Naive thymus-derived CD4-positive, alpha-beta T cell (primary cell): Measurements from ENCODE around the gene IFNLR1. TPM values are rescaled to one million over a fixed set of nuclear protein-coding genes. Genes with fewer than 3 reads are reported as not detected.

Experiments
- ATAC-seq: fragments of 150-1000 bp; cut with Tn5 transposase; 2 replicates; pipeline ENCODE4 v1.10.0; 2021; ENCODE audit warnings: mild to moderate bottlenecking, moderate library complexity
- CTCF ChIA-PET: fragments of 350-600 bp; sonication (Branson Sonifier 250); formaldehyde crosslinking; loops from one replicate; lab custom pipeline; 2021; ENCODE audit warnings: antibody characterized with exemption; lab: Charles Lee
- POLR2A ChIA-PET: fragments of 350-600 bp; sonication (Branson Sonifier 250); formaldehyde crosslinking; loops from one replicate; lab custom pipeline; 2021; ENCODE audit warnings: antibody characterized with exemption, inconsistent platforms; lab: Charles Lee
- DNase-seq, 9 donors: peaks; one replicate each; pipeline versions ENCODE4 v3.0.0 to v3.0.0-alpha.2; 2020 to 2022; ENCODE audit warnings: mixed read lengths in 1 of 9
- H3K27ac ChIP-seq: one replicate; pipeline ENCODE4 v1.7.0; 2013; ENCODE audit warnings: mild to moderate bottlenecking, low read depth, low read length, moderate library complexity
- H3K27me3 ChIP-seq, 2 donors: one replicate each; pipeline ENCODE4 v1.7.0; 2013; ENCODE audit warnings: low read length in 2 of 2, mild to moderate bottlenecking in 2 of 2, moderate library complexity in 2 of 2; ENCODE audit not compliant: control insufficient read depth in 2 of 2, insufficient read depth in 2 of 2
- H3K36me3 ChIP-seq, 3 experiments: 1 replicate in 2 of 3; 2 replicates in 1 of 3; pipeline ENCODE4 v1.7.0; 2013; ENCODE audit warnings: low read length in 3 of 3, mild to moderate bottlenecking in 3 of 3, moderate library complexity in 1 of 3; ENCODE audit not compliant: insufficient read depth in 3 of 3, control insufficient read depth in 2 of 3
- H3K4me1 ChIP-seq, 2 donors: one replicate each; pipeline ENCODE4 v1.7.0; 2013; ENCODE audit warnings: low read length in 2 of 2, mild to moderate bottlenecking in 2 of 2, moderate library complexity in 1 of 2; ENCODE audit not compliant: control insufficient read depth in 2 of 2, insufficient read depth in 2 of 2
- H3K4me3 ChIP-seq: 2 replicates; pipeline ENCODE4 v1.7.0; 2013; ENCODE audit warnings: mild to moderate bottlenecking, low read length
- H3K9me3 ChIP-seq, 3 experiments: 1 replicate in 2 of 3; 2 replicates in 1 of 3; pipeline ENCODE4 v1.7.0; 2013; ENCODE audit warnings: low read length in 3 of 3; ENCODE audit not compliant: control insufficient read depth in 2 of 3
- H3K27ac Mint-ChIP-seq, 9 donors: one replicate each; pipeline ENCODE4 v1.8.0; 2020 to 2022; ENCODE audit warnings: mixed read lengths in 9 of 9, mild to moderate bottlenecking in 8 of 9, moderate library complexity in 5 of 9, inconsistent platforms in 2 of 9
- H3K27me3 Mint-ChIP-seq, 5 donors: one replicate each; pipeline ENCODE4 v1.8.0; 2021 to 2022; ENCODE audit warnings: mixed read lengths in 5 of 5, mild to moderate bottlenecking in 1 of 5
- H3K36me3 Mint-ChIP-seq, 5 donors: one replicate each; pipeline ENCODE4 v1.8.0; 2020 to 2022; ENCODE audit warnings: mixed read lengths in 5 of 5, mild to moderate bottlenecking in 3 of 5, inconsistent platforms in 1 of 5
- H3K4me1 Mint-ChIP-seq, 7 donors: one replicate each; pipeline ENCODE4 v1.8.0; 2020 to 2022; ENCODE audit warnings: mixed read lengths in 7 of 7, mild to moderate bottlenecking in 3 of 7, inconsistent platforms in 1 of 7
- H3K4me3 Mint-ChIP-seq, 10 donors: one replicate each; pipeline ENCODE4 v1.8.0; 2020 to 2022; ENCODE audit warnings: mild to moderate bottlenecking in 10 of 10, mixed read lengths in 10 of 10, moderate library complexity in 6 of 10, inconsistent platforms in 2 of 10
- H3K9me3 Mint-ChIP-seq, 11 donors: one replicate each; pipeline ENCODE4 v1.8.0; 2020 to 2022; ENCODE audit warnings: mixed read lengths in 11 of 11, mild to moderate bottlenecking in 4 of 11, inconsistent platforms in 1 of 11, moderate library complexity in 1 of 11
- intact Hi-C, 2 donors: fragments of 100-400 bp; cut with micrococcal nuclease; formaldehyde crosslinking; loops; one replicate each; pipeline ENCODE4 v1.15.1; 2023
- polyA plus RNA-seq, 2 donors: library from polyadenylated mRNA; unstranded; fragments of 300-500 nt; fragmentation: Illumina TruSeq; gene quantifications; one replicate each; pipeline ENCODE4 v1.2.3, GENCODE V29; 2021
- total RNA-seq, 6 experiments: library from RNA in 5 of 6; stranded (reverse) in 5 of 6; gene quantifications; 1 replicate in 5 of 6; 2 replicates in 1 of 6; pipeline ENCODE4 v1.2.3 and lab custom pipeline; 2021 to 2026

Gene IFNLR1
- total and polyA plus RNA-seq, 7 experiments from 2014 or later, result 0.08 to 3.9 (median 1.5) TPM

GRCh38 chr1:24226749-24227148 lies 39.7 kb upstream of the IFNLR1 start:
- H3K4me1 ChIP-seq, result no peaks in the 10 kb centered on the region
- Mint-ChIP-seq H3K9me3 (no peaks in the 10 kb centered on the region), H3K27ac (no peak overlapping the region), H3K36me3 (no peaks in the 10 kb centered on the region), H3K4me3 (no peak overlapping the region), H3K4me1 (peaks cover 0 to 2% (median 0%) of the 10 kb centered on the region in 7 donors), H3K27me3 (peaks cover 0 to 23% (median 0%) of the 10 kb centered on the region in 5 donors)
- DNase-seq, result no peak
- H3K27ac ChIP-seq, result no peak overlapping the region
- H3K4me3 ChIP-seq, result no peak overlapping the region
- intact Hi-C loops, result no loop called here
- H3K9me3 ChIP-seq, result no peaks in the 10 kb centered on the region
- no peaks in the 10 kb centered on the region for H3K27me3 ChIP-seq
- POLR2A ChIA-PET, result interaction anchor here (0.6 kb wide), 2 partner anchors 95 to 587 kb away, joined by 3 to 10 read pairs; no protein-coding TSS in a partner anchor
- CTCF ChIA-PET, result no interaction called here
- ATAC-seq, result no peak
- H3K36me3 ChIP-seq, result no peaks in the 10 kb centered on the region

DNA sequence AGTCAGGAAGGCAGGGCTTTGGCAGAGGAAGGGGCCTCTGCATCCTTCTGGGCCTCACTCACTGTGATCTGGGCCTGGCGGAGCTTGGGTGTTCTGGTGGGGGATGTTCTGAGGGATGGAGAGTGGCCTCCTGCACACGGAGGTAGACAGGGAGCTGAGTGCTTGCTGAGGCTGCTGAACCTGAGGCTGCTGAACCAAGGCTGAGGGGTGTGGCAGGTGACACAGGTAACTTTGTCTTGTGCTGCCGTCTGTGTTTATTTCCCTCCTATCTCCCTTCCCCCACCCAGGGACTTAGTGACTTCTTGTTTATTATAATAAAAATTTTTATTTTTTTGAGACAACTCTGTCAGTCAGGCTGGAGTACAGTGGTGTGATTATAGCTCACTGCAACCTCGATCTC lies 37.7 kb upstream of the IFNLR1 start:
- no peaks in the 10 kb centered on the region for H3K36me3 ChIP-seq
- ATAC-seq (no peak), DNase-seq (no peak)
- intact Hi-C loops, result no loop called here
- Mint-ChIP-seq H3K9me3 (no peaks in the 10 kb centered on the region), H3K4me1 (peaks cover 0 to 2% (median 0%) of the 10 kb centered on the region in 7 donors), H3K4me3 (no peak overlapping the region), H3K27ac (no peak overlapping the region), H3K36me3 (peaks cover 0 to 4% (median 0%) of the 10 kb centered on the region in 5 donors), H3K27me3 (peaks cover 5 to 23% (median 6%) of the 10 kb centered on the region in 5 donors)
- H3K27ac ChIP-seq, result no peak overlapping the region
- H3K9me3 ChIP-seq, result no peaks in the 10 kb centered on the region
- H3K4me1 ChIP-seq, result no peaks in the 10 kb centered on the region
- no peaks in the 10 kb centered on the region for H3K27me3 ChIP-seq
- POLR2A ChIA-PET, result no interaction called here
- H3K4me3 ChIP-seq, result no peak overlapping the region
- CTCF ChIA-PET, result interaction anchor here (1.0 kb wide), 1 partner anchor 253 kb away, joined by 3 read pairs; no protein-coding TSS in a partner anchor

GRCh38 chr1:24224086-24224485 lies 37.0 kb upstream of the IFNLR1 start:
- Histone ChIP-seq H3K4me3 (no peak overlapping the region), H3K27ac (no peak overlapping the region), H3K4me1 (no peaks in the 10 kb centered on the region), H3K36me3 (no peaks in the 10 kb centered on the region), H3K27me3 (no peaks in the 10 kb centered on the region), H3K9me3 (no peaks in the 10 kb centered on the region)
- H3K4me1 Mint-ChIP-seq, result peaks cover 0 to 3% (median 0%) of the 10 kb centered on the region in 7 donors
- POLR2A ChIA-PET, result no interaction called here
- ATAC-seq (no peak), DNase-seq (no peak)
- H3K27ac Mint-ChIP-seq, result no peak overlapping the region
- H3K4me3 Mint-ChIP-seq, result no peak overlapping the region
- intact Hi-C loops, result no loop called here
- CTCF ChIA-PET, result interaction anchor here (1.0 kb wide), 1 partner anchor 254 kb away, joined by 3 read pairs; no protein-coding TSS in a partner anchor
- peaks cover 0 to 4% (median 0%) of the 10 kb centered on the region in 5 donors for H3K36me3 Mint-ChIP-seq
- H3K27me3 Mint-ChIP-seq, result peaks cover 5 to 28% (median 13%) of the 10 kb centered on the region in 5 donors
- H3K9me3 Mint-ChIP-seq, result no peaks in the 10 kb centered on the region

GRCh38 chr1:24222793-24223192 lies 35.7 kb upstream of the IFNLR1 start:
- Mint-ChIP-seq H3K27me3 (peaks cover 11 to 35% (median 23%) of the 10 kb centered on the region in 5 donors), H3K27ac (no peak overlapping the region), H3K4me3 (no peak overlapping the region), H3K36me3 (peaks cover 0 to 4% (median 0%) of the 10 kb centered on the region in 5 donors), H3K4me1 (peaks cover 0 to 3% (median 0%) of the 10 kb centered on the region in 7 donors), H3K9me3 (no peaks in the 10 kb centered on the region)
- no peaks in the 10 kb centered on the region for H3K9me3 ChIP-seq
- no peak overlapping the region for H3K4me3 ChIP-seq
- ChIA-PET CTCF (interaction anchor here (1.2 kb wide), 1 partner anchor 168 kb away, joined by 3 read pairs; no protein-coding TSS in a partner anchor), POLR2A (no interaction called here)
- DNase-seq, result no peak
- no peaks in the 10 kb centered on the region for H3K27me3 ChIP-seq
- H3K27ac ChIP-seq, result no peak overlapping the region
- intact Hi-C loops, result no loop called here
- H3K4me1 ChIP-seq, result no peaks in the 10 kb centered on the region
- H3K36me3 ChIP-seq, result no peaks in the 10 kb centered on the region
- ATAC-seq, result no peak

DNA sequence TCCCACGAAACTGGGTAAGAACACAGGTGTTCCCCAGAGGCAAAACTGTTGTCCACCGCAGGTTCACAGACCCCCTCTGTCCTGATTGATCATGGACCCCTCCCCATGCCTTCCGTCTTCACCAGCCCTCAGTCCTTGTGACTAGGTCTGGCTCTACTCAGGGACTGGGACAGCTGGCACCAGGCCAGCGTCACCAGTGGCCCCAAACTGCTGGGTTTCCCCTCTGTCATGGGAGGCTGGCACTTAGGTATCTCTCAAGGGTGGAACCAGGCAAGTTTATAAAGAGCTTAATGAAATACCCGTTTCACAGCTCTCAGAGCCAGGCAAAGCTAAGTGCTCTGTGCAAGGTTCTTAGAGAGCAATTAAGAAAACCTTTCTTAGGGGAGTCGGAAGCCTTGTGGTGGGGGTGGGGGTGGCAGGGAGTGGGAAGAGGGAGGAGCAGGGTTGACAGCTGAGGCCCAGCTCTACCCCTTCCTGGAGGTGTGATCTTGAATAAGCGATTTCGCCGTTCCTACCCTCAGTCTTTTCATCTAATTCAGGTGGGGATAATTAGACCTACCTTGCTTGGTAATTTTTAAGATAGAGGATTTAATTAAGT lies 35.0 kb upstream of the IFNLR1 start:
- no peaks in the 10 kb centered on the region for H3K4me1 ChIP-seq
- no peaks in the 10 kb centered on the region for H3K27me3 ChIP-seq
- H3K36me3 ChIP-seq, result no peaks in the 10 kb centered on the region
- no peak for DNase-seq
- Mint-ChIP-seq H3K27me3 (peaks cover 11 to 39% (median 23%) of the 10 kb centered on the region in 5 donors), H3K36me3 (peaks cover 0 to 4% (median 0%) of the 10 kb centered on the region in 5 donors), H3K27ac (no peak overlapping the region), H3K4me1 (peaks cover 0 to 3% (median 0%) of the 10 kb centered on the region in 7 donors), H3K4me3 (no peak overlapping the region), H3K9me3 (no peaks in the 10 kb centered on the region)
- no peaks in the 10 kb centered on the region for H3K9me3 ChIP-seq
- POLR2A ChIA-PET, result no interaction called here
- ATAC-seq, result no peak
- CTCF ChIA-PET, result interaction anchor here (0.7 to 1.2 kb wide), 2 partner anchors 169 to 610 kb away, joined by 3 read pairs; no protein-coding TSS in a partner anchor
- no peak overlapping the region for H3K4me3 ChIP-seq
- H3K27ac ChIP-seq, result no peak overlapping the region
- intact Hi-C loops, result no loop called here

- H3K36me3 Mint-ChIP-seq, result peaks cover 0 to 4% (median 0%) of the 10 kb centered on the region in 5 donors
- intact Hi-C loops, result no loop called here
- DNase-seq (no peak), ATAC-seq (no peak)
- Histone ChIP-seq H3K4me3 (no peak overlapping the region), H3K9me3 (no peaks in the 10 kb centered on the region), H3K27me3 (no peaks in the 10 kb centered on the region), H3K27ac (no peak overlapping the region), H3K4me1 (no peaks in the 10 kb centered on the region), H3K36me3 (no peaks in the 10 kb centered on the region)
- POLR2A ChIA-PET, result no interaction called here
- peaks cover 11 to 43% (median 23%) of the 10 kb centered on the region in 5 donors for H3K27me3 Mint-ChIP-seq
- H3K4me1 Mint-ChIP-seq, result peaks cover 0 to 2% (median 0%) of the 10 kb centered on the region in 7 donors
- no peaks in the 10 kb centered on the region for H3K9me3 Mint-ChIP-seq
- CTCF ChIA-PET, result interaction anchor here (0.7 to 1.3 kb wide), 3 partner anchors 170 to 611 kb away, joined by 3 to 4 read pairs (median 3); partner anchors contain the start of gene NIPAL3
- no peak overlapping the region for H3K27ac Mint-ChIP-seq
- H3K4me3 Mint-ChIP-seq, result no peak overlapping the region
Measured at GRCh38 chr1:24221246-24221645, 34.2 kb upstream of the IFNLR1 start.
